HG03432 (cell line): ENCODE results near the gene ATL1.
"Not testable (repeated sequence)": the region's sequence is repeated elsewhere in the genome, so short reads cannot be mapped to it uniquely, and the experiment has no call there.

Experiments
- ATAC-seq: cut with Tn5 transposase; IDR thresholded peaks from one replicate; pipeline ENCODE4 v1.9.1; 2021; ENCODE audit warnings: mild to moderate bottlenecking, moderate library complexity; ENCODE audit not compliant: unreplicated experiment

The ATL1 gene

DNA sequence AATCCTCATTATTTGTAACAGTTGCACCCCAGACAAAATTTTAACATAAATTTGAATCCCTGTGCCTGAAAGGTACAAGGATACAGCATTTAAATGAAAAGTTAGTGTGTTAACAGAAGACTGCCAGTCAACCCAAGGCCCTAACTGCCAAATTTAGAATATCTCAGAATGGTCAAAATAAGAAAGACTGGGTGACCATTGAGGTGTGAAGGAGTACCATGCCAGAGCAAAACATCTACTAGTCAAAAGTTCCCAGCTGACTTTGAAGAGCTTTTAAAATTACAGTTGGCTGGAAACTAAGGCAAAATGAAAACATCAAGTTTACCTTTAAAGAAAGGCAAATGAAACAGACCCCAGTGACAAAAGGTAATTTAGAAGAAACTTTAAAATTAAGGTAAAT is 89.7 kb downstream of the ATL1 start:
- ATAC-seq, result peak; percentile 48

DNA sequence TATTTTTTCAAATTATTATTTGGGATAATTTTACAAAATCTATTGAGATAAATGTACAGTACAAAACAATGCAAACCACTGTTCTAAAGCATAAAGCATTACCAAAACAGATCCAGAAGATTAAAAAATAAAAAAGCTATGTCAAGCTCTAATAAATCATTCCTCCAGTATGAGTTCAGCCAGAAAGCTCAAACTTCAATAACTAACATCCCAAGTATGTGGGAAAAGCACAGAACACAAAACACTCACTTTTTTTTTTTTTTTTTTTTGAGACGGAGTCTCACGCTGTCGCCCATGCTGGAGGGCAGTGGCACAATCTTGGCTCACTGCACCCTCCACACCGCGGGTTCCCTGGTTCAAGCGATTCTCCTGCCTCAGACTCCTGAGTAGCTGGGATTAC is 96.8 kb downstream of the ATL1 start:
- ATAC-seq, result no peak

DNA sequence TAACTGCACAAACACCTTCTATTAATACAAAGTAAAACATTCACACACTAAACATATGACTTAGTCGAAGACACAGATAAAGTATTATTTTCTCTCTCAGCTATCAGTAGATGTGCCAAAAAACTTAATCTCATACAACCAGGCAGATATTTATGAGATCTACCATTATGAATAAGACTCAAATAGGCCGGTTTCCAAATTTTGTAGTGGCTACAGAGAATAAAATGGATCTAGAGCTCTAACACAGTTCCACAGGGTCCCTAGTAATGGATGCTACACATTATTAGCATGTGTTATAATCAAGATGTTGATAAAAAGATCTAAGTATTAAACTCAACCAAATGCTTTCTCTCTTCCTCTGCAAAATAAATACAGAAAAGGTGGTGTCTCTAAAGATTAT is 97.8 kb downstream of the ATL1 start:
- ATAC-seq, result no peak

DNA sequence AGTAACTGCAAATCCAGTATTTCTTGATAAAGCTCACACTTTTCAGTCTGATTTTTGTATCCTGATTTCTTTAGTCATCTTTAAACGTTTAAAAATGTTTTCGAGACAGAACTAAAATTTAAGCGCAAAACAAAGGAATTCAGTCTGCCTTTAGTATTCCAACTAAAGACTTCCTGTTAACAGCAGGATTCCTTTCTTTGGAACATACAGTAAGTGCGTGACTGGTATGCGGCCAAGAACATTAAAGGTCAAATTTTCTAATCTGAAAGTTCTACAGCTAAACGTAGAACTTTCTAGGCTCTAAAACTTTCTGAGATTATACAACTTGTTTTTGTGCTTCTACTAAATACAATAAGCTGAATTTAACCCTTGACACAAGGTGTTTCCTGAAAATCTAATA is 98.3 kb downstream of the ATL1 start:
- no peak for ATAC-seq

DNA sequence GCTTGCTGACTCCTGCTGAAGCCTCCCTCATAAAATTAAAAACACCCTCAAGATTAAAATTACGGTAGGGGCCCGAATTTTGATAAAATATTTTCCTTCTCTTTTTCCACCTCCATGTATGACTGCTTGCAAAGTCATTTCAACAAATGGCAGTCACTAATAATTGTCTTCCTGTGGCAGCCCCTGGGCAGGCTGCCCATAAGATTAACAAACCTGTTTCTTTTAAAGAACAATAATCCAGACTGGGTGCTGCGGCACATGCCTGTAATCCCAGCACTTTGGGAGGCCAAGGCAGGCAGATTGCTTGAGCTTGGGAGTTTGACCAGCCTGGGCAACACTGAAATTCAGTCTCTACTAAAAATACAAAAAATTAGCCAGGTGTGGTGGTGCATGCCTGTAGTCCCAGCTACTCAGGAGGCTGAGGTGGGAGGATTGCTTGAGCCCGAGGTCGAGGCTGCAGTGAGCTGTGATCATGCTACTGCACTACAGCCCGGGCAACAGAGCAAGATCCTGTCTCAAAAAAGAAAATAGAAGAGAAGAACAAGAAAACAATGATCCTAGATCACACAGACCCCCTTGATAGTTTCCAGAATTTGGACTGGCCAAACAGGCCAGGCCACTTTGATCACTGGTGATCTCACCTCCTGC is 99.5 kb downstream of the ATL1 start:
- no peak for ATAC-seq

DNA sequence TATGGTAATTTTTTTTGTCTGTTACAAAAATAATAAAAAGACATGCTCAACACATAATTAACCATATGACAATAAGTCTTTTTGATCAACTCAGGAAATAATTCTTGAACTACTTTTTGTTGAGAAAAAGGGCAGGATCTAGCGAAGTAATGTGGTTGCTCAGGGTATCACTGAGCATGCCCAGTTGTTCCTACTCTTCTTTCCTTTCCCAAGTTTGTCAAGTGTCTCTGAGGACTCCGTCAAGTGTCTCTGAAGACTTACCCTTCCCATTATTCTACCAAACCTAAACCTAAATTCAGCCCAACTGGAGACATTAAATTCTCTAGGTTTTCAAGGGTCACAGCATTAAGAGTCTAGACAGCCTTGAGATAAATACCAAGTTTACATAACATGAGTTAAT is 104.6 kb downstream of the ATL1 start:
- ATAC-seq, result not testable (repeated sequence)

DNA sequence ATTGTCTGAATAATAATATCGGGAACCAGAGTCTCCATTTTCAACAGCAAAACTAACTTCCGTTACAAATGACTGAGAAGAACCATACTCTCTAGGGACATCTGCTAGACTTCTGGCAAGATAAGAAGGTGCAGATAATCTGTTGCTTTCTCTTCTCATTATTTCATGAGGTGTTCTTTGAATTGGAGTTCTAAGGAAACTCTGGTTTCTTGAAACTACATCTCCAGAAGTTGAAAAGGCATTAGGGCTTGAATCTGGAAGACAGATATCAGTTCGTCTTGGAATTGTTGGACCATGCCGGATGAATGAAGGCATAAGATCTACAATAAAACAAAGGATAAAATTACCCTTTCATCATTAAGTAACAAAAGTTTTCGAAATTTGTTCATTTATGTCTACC is 105.4 kb downstream of the ATL1 start:
- ATAC-seq, result peak; percentile 34

DNA sequence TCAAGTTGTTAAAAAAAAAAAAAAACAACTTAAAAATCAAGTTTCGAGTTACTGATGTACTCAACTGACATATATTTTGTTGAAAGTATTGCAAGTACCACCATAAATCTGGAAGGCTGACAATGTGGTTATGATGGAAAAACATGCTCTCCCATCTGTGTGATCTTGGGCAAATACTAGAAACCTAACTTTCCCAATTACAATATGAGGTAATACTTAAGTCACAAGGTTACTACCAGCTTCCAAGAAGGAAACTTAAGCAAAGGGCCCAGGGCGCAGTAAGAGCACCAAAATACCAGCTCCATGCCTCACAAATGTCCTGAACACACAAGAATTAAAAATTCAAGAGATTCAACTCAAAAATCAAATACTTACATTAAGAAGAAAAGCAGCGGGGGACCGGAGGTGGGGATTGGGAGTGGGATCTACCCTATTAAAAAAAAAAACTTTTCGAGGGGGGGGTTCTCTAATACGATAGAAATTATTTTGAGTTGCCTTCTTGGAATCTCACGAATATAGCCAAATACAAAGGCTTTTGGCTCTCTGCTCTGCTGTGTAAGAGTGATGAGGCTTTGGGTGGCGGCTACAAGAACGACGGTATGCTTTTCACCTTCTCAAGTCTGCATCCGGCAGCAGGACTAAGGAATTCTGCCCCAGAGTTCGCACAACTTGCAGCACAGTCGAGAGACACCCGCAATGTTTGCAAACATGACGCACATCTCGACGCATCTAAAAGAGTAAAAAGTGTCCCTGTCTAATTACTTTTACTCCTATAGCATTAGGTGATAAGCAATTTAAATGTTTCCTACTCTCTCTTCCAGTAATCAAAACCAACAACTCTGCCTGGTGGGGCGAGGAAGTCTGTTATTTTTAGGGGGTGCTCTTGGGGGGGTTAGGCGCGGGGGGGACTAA is 107.1 kb downstream of the ATL1 start:
- no peak for ATAC-seq

DNA sequence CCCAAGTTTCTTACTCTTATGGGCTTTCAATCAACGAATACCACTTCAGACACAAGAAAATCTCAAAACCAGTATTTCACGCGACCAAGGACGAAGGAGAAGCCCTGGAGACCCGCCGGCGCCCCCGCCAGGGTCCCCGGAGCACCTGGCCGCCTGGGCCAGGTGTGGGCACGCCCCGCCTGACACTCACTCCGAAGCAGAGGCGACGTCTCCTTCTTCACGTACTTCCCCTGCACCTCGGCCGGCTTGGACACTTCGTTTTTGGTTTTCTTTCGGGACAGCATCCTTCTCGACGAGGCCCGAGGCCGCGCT is 107.7 kb downstream of the ATL1 start:
- ATAC-seq, result peak; percentile 47

DNA sequence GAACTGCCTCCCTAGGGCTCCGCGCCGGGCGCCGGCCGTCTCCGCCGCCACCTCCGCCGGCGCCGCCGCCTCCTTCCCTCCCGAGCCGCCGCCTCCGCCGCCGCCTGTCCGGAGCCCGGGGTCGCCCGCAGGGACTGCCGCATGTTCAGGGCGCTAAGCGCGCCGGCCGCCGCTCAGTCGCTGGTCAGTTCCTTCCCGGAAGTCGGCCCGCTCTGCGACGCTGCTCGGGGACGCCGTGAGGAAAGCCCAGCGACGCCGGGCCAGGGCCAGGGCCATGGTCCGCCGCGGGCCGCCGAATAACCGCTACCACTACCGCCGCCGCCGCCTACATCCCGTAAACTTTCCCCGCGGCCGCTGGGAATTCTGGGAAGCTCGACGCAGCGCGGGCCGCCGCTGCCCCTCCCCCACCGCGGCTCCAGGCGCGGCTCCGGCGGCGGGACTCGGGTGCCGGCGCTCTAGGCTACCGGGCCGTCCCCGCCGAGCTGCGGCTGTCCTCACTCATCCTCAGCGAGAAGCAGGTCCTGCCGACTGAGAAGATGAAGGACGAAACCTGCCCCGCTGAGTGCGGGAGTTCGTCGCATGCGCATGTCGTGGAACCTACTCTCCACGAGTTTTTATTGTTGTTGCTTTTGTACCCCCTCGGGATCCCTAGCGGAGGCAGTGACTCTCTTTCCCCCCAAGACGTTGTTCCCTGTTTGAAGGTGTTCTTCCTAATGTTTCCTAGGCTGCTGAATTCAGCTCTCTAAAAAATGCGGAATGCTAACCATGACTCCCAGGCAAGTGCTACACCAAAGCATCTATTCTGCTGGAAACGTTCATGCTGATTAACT is 108.3 kb downstream of the ATL1 start, which contains the start of gene SAV1:
TSS of gene SAV1 (minus strand) at position 311 of the 830 bp plus-strand sequence. CDS start 339 bp downstream, outside the sequence.
- ATAC-seq, result peak; percentile 63

DNA sequence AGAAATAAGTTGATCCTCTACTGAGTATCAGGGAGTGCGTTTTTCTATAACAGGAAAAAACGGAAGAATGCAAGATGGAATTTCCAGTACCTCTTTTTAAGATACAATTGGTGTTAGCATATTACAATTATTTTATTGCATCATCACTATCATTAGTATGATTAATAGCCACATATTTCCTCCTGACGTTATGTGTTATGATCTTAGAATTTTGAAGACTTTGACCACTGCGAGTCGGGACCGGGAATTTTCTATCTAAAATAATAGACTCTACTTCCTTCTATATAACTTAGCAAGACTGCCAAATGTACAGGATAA is 108.8 kb downstream of the ATL1 start:
- no peak for ATAC-seq

DNA sequence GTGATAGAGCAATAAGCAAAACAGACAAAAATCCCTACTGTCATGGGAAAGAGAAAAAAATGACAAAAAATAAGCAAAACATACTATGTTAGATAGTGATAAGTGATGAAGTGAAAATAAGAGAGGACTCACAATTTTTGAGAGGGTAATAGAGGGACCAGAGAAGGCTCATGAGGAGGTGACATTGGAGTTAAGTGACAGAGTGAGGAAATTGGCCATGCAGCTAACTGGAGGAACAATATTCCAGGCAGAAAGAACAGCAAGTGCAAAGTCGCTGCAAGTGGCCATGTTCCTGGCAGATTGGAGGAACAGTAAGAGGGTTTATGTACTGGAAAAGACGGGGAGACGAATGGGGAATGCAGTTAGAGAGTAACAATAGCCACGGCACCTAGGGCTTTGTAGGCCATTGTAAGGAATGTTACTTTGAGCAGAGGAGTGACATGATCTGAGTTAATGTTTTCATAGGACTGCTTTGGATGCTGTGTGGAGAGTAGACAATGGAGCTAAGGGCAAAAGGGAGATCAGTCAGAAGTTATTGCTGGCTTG is 109.6 kb downstream of the ATL1 start:
- ATAC-seq, result no peak

DNA sequence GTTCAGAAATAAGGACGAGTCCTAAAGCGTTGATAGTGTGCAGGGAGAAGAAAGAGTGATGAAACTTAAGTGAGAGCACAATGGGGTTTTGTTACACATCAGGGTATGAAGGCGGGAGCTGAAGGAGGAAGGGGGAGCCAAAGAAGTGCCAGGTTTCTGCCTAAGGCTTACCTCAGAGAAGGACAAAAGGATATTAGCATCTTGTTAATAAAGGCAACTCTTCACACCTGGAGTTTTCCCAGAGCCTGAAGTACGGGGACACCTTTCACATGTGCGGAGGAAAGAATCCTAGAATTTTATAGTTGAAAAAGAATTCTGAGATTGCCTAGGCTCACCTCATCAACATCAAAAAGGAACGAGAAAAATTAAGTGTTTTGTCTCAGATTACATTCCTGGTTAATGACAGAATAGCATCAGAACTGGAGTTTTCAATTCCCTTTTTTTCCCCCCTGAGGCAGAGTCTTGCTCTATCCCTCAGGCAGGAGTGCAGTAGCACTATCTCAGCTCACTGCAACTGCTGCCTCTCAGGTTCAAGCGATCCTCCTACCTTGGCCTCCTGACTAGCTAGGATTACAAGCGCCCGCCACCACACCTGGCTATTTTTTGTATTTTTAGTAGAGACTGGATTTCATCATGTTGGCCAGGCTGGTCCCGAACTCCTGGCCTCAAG is 110.4 kb downstream of the ATL1 start:
- ATAC-seq, result no peak

DNA sequence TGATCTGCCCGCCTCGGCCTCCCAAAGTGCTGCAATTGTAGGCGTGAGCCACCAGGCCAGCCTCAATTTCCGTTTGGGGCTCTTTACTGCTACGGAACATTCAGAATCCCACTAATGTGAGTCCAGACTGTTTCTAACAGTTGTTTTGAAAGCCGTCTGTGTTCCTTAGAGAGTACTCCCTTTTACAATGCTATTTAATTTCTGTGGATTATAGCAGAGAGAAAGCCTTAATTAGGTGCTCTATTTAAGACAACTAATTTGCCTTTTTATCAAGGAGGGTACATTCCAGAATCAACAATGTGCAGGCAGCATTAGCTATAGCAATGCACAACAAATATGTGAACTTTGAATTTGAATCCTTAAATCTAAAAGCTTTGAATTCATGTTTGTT is 110.9 kb downstream of the ATL1 start:
- no peak for ATAC-seq

DNA sequence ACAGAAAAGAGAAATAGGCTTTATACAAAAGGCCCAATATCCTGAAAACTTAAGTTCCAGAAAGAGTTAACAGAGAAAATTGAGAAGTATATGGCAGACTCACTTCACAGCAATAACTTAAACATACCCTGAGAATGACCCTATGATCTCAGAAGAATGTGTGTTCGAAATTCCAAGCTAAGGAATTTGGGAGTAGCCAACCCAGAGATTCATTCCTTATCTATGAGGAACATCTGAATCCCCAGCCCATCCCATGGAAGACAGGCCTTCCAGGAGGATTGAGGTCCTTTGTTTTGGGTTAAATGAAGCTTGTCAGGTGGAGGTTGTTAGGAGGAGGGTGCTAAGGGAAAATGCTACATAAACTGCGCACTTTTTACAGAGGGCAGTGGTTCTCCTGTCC is 115.7 kb downstream of the ATL1 start:
- no peak for ATAC-seq

DNA sequence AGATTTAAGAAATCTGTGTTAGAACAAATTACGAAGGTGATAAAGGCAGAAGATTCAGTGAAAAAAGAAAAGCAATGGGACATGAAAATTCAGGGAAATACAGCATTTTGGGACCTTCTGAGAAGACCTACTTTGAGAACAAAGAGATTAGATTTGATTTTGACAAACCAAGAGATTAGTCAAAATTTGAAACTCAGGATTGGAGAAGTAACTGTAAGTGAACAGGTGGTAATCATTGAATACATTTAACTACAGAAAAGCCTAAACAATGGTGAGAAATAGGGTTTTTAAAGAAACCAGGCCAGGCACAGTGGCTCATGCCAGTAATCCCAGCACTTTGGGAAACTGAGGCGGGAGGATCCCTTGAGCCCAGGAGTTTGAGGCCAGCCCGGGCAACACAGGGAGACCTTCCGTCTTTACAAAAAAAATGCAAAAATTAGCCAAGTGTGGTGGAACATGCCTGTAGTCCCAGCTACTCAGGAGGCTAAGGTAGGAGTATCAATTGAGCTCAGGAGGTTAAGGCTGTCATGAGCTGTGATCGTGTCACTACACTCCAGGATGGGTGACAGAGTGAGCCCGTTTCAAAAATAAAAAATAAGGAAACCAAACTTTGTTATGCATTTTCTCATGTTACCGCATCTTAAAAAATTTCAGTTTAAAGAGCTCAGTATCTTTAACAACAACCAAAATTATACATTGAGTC is 117.0 kb downstream of the ATL1 start:
- peak; percentile 26 for ATAC-seq

DNA sequence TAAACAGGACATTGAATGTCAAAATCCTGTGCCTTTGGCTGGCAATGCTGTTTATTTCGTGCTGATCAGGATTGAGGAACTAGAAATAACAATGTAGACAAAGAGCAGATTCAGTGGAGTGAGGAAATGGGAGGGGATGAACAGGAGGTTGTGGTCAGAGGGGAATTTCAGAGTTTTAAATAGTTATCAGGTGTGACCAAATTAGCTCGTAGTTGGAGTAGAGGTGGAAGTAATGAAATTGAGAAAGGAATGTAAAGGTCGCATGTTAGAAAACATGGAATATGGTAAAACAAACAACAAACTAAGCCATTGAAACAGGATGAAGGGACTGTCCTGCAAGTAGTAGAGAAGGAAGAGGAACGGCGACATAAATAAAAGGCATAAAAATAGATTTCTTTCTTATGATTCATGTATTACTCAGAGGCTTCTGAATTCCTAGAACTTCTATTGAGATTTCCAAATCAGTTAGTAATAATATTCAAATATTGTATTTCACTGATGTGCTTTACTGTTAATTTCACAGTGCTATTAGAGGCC is 117.7 kb downstream of the ATL1 start:
- peak; percentile 87 for ATAC-seq

DNA sequence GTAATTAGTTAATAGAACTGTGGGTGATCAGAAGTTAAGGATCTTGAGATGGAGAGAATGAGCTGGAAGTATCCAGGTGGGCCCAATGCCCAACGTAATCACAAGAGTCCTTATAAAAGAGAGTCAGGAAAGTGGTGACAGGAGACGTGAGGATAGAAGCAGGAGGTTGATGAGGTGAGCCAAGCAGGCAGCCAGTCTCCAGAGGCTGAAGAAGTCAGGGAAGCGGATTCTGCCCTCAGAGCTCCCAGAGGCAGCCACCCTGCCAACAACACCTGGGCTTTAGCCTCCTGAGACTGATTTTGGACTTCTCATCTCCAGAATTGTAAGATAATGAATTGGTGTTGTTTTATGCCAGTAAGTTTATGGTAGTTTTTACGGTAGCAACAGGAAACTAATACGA is 118.2 kb downstream of the ATL1 start:
- ATAC-seq, result no peak

DNA sequence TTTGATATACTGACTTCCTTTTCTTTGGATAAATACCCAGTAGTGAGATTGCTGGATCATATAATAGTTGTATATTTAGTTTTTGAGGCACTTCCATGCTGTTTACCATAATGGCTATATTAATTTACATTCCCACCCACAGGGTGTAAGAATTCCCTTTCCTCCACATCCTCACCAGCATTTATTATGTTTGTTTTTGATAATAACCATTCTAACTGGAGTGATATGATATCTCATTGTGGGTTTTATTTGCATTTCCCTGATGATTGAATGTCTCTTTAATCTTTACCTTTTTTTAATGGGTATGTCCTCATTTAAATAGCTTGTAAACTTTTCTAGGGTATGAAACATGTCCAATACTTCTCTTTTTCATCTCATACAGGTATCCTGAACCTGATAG is 119.7 kb downstream of the ATL1 start:
- ATAC-seq, result no peak
